OCI-M2 (cell line): ENCODE data around the gene FOXN3.
"Not testable (repeated sequence)": the region's sequence is repeated elsewhere in the genome, so short reads cannot be mapped to it uniquely, and the experiment has no call there.

Experiments
- DNase-seq: peaks from one replicate; lab custom pipeline; 2025; ENCODE audit not compliant: unreplicated experiment; lab: John Stamatoyannopoulos, UW

FOXN3 gene

DNA sequence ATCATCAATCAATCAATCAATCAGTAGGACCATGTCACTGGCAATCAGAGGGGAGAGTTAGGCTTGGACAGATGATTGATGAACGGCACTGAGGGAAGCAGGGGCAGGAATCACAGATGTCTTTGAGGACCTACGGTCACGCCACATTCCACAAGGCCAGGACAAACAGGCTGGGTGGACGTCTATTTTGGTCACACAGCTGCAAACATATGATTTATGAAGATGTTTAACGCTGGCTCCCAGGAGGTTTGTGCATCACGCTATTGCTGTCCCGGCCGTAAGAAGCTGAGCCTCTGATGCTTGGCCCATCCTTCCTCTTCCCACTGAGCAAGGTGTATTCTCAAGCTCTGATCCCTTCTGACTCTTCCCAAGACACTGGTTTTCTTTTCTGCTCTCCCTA, 160.8 kb downstream of the FOXN3 start:
- no peak for DNase-seq

- DNase-seq, result no peak
Observed at GRCh38 chr14:89255852-89256251, 161.2 kb downstream of the FOXN3 start.

GRCh38 chr14:89255012-89255411, 162.0 kb downstream of the FOXN3 start:
- DNase-seq, result no peak

DNA sequence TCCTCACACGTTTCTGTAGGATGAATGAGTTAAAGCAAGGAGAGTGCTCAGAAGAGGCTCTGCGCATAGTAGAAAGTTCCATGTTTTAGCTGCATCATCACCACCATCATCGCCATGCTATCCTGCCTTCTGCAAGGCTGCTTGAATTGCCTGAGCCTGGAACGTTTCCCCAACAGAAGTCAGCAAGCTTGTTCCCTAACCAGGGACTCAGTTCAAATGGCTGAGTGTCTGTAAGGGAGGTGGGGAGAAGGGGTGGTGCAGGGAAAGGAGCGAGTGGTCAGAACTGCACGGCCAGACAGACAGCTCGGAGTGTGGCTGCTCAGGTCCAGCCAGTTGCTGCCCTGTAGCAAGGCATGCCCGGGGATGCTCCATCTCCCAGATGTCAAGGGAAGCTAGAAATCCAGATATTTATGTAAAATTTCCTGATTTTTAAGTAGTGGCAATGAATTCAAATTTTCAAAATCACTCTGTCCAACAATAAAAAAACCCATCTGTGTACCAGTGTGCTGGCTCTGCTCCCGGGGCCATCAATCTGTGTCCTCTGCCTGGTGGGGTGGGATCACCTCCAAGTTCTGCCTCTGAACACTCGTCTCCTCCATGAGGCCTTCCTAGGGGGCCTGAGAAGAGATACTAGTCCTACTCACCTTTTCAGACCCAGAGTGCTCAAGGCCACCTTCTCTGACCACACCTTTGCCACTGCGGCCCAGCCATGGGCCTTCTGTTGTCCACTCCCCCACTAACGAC, 162.7 kb downstream of the FOXN3 start:
- no peak for DNase-seq

GRCh38 chr14:89252887-89253532, 164.0 kb downstream of the FOXN3 start:
- no peak for DNase-seq

- no peak for DNase-seq
Observed at GRCh38 chr14:89251061-89251460, 166.0 kb downstream of the FOXN3 start.

- not testable (repeated sequence) for DNase-seq
Observed at GRCh38 chr14:89250655-89250975, 166.4 kb downstream of the FOXN3 start.

DNA sequence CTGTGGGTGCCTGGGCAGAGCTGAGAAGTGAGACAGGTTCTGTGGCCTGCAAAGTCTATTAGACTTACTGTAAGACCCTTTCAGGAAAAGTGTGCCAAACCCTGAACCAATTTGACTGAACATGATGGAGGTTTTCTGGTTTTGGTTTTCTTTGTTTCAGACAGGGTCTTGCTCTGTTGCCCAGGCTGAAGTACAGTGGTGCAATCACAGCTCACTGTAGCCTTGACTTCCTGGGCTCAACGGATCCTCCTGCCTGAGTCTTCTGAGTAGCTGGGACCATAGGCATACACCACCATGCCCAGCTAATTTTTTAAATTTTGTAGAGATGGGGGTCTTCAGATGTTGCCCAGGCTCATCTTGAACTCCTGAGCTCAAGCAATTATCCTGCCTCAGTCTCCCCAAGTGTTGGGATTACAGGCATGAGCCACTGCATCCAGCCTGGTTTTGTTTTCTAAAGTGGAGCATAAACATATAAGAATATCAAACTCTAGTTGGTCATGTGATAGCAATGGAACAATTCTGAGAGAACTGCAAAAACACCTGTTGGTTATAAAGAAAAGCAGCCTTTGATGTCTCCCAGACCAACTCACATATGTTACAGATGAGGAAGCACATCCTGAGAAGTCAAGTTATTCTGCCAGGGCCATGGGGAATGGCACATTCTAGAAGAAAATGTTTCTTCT, 166.9 kb downstream of the FOXN3 start:
- DNase-seq, result no peak

GRCh38 chr14:89249065-89249695, 167.9 kb downstream of the FOXN3 start:
- DNase-seq, result no peak

DNA sequence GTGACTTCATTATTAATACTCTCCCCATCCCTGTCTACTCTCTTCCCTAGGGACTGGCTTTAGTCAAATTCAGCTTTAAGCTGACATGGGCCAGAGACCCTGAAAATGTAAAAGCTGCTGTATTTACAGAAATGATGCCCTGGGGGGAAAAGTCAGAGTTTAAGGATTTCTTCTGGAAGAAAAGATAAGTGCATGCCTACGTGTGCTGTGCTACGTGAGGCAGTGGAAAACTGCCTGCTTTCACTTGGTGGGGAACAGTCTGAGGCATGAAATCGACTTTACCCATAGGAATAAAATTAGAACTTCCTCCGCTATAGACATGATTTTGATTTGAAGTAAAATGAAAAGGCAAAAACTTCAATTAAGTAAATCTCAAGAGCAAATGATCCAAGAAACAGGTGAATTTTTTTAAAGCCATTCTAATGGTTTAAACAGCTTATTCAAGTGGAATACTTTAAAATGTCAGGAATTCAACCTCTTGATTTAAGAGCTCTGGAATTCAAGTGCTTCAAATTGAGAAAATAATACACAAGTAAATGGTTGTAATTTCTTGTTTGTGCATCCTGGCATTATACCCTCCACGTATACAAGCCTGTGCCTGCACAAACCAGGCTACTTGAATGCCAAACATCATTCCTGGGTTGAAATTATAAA, 168.5 kb downstream of the FOXN3 start:
- no peak for DNase-seq

DNA sequence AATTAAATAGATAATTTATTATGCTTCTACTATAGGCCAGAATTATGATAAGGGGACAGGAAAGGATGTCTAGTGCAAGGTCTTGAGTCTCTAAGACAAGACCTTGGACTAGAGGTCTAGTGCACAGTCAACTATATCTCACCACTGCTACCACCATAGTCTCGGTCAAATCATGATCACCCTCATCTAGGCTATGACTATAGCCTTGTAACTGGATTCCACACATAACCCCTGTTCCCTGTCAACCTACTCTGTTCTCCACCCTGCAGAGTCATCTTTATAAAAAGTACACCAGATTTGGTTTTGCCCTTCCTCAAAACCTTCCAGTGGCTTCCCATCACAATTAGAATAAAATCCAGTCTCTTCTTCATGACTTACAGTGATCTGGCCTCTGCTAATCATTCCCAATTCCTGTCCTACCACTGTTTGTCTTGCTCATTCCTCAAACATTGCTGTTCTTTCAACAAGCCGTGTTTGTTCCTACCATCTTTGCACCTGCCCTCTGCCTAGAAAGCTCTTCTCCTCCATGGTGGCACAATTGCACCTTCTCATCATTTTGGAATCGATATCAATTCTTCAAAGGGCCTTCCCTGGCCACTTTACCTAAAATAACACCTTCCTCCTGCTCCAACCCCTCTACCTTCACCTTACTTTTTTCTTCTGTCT, 169.4 kb downstream of the FOXN3 start:
- DNase-seq, result no peak

- DNase-seq, result no peak
Observed at GRCh38 chr14:89246290-89246689, 170.7 kb downstream of the FOXN3 start.

DNA sequence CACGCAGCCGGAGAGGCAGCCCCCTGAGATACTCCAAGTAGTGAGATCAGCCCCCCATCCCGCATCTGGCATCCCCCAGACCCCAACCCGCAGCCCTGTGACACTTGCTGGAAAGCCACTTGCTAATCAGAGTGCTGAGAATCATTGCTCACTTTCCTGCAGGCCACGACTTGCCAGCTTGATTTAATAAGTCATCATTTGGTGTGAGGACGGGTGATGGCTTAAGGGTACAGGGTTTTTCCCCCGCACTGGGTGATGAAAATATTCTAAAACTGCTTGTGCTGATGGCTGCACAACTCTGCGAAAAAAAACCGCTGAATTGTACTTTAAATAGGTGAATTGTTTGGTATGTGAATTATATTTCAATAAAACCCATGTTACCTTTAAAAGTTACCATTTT, 171.2 kb downstream of the FOXN3 start:
- DNase-seq, result no peak

- no peak for DNase-seq
Observed at GRCh38 chr14:89244720-89245119, 172.3 kb downstream of the FOXN3 start.

DNA sequence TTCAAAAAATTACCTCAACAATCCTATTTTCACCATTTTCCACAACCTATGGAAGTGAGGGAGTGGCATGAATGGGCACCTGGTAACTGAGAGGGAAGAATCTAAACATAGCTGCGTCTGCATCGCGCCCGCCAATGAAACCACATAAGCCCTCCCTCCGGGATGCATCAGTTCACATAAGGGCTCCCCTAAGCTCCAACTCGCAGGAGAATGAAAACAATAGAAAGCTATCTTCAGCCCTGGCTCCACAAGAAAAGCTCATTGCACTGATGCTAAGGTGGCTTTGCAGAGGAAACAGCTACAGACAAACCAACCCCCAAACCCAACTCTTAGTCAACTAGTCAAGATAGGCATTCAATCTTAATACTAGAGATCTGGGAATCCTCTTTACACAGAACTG, 173.3 kb downstream of the FOXN3 start:
- DNase-seq, result no peak

DNA sequence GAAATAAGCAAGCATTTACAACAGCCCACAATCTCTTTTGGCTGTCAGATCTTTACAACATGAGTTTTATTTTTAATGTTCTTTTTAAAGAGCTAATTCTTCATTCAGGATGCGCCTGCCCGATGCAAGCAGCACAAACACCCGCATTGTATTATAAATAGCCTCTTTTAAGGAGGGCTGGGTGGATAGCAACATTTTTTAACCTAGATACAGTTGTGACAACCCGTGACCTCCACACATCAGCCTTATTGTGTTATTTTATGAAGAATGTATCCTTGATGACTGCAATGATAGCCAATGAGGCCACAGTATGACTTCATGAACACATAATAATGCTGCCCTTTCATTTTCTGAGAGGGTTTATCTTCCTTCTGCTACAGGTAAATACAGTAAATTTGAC, 173.7 kb downstream of the FOXN3 start:
- DNase-seq, result no peak

GRCh38 chr14:89242652-89243279, 174.3 kb downstream of the FOXN3 start:
- DNase-seq, result no peak

DNA sequence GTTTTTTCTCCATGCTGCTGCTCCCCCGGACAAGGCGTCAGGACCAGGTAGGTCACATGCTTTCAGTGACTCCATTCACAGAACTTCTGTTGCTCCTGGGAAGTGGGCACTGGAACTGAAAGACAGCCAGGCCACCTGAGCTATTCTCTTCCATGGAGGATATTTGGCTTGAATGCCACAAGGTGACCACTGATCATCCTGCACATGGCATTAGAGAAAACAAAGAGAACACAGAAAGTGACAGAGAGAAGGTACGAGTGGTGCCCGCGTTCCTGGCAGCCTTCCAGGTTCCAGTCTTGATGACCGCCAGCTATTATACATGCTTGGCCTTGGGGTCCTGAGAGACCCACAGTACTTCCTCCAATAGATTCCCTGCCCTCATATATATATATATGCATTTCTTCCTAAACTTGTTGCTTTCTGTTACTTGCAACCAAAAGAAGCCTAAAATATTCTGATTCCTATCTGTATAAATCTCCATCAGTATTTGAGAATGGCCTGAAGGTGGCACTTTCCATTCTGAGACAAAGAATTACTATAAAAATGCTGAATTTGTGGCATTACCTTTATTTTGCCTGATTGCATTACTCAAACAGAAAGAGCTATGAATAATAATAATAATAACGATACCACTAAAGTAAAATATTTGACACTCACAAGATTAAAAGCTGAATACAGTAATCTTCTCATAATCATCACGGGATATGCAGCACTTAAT, 174.9 kb downstream of the FOXN3 start:
- no peak for DNase-seq

DNA sequence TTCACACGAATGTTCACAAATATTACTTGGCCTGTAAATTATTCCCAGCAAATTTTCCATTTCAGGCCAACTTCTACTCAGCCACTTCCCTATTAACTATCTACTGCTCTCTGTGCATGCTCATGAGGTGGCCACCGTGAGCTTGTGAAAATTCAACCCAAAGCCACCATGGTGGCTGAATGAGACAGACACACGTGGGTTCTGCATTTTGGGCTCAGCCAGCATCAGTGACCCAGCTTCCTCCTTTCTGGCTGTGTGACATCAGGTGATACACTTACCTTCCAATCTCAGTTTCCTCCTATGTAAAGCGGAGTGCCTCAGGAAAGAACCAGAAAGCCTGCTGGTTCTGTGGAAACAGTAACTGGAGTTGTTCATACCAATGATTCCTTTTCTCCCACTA, 175.8 kb downstream of the FOXN3 start:
- no peak for DNase-seq

DNA sequence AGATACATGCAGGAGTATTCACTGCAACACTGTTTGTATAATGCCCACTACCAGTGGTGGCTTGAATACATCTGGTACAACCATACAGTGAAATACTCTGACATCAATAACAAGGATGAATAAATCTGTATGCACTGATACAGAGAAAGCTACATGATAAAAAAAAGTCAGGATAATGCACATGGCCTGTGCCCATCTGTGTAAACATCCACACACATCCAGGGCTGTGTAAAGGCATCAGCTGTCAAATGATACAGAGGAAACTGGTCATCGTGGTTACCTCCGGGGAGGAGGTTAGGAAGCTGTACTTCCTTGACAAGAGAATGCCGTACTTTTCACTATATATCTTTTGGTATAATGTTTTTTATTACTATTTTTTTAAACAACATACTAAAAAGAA, 176.6 kb downstream of the FOXN3 start:
- DNase-seq, result no peak
